ENCODE measurements around the gene CD72.

CD72 gene

DNA sequence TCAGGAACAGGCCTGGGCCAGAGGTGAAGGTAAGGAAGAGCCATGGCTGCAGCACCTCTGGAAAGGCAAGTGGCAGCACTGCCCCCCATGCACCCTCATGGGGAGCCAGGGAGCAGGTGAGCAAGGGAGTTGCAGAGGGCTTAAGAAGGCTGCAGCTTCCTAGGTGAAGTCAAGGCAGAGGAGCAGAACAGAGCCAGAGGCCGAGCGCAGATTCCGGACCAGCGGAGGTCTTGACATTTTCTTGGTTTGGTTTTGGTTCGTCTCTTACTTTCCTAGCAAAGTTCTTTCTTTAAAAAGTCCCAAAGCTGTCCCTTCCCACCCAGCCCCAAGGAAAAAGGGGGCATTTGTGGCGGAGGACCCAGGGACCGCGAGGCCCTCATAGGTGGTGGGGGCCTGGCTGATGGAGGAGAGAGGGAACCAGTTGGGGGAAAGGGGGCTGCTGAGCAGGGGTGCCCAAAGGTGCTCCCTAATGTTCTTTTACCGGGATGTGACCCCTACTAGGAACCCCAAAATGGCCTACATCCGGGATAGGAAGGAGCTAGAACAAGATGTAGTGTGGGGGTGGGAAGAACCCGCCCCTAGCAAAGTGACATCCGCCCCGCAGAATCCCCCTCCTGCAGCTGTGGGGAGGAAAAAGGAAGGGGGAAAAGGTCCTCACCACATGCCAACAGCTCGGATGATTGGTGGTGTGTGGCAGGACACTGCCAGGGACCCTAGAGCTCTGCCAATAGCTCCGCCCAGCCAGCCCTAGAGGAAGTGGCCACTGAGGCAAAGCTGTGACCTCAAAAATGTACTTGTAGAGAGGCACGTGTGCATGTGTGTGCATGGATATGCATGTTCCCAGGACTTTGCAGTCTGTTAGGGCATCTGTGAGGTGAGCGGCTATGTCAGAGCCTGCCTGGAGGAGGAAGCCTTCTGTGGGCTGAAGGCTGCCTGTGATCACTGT, 914 bp upstream of the CD72 start:
- TF ChIP-seq TAF1 (IDR thresholded peaks at IDR 0.05; ENCODE audit: low read depth) = no peak
- TF ChIP-seq CREB1 (IDR thresholded peaks at IDR 0.05; ENCODE audit: low read depth) = no peak
- TF ChIP-seq CEBPB (IDR thresholded peaks at IDR 0.05) = no peak
- no peak for TF ChIP-seq TCF12 (IDR thresholded peaks at IDR 0.05; ENCODE audit: low read depth)
- TF ChIP-seq FOXM1 (IDR thresholded peaks at IDR 0.05; ENCODE audit: borderline replicate concordance, low read depth) = no peak
- no peak for TF ChIP-seq TEAD4 (IDR thresholded peaks at IDR 0.05)
- TF ChIP-seq, protein P1, sequence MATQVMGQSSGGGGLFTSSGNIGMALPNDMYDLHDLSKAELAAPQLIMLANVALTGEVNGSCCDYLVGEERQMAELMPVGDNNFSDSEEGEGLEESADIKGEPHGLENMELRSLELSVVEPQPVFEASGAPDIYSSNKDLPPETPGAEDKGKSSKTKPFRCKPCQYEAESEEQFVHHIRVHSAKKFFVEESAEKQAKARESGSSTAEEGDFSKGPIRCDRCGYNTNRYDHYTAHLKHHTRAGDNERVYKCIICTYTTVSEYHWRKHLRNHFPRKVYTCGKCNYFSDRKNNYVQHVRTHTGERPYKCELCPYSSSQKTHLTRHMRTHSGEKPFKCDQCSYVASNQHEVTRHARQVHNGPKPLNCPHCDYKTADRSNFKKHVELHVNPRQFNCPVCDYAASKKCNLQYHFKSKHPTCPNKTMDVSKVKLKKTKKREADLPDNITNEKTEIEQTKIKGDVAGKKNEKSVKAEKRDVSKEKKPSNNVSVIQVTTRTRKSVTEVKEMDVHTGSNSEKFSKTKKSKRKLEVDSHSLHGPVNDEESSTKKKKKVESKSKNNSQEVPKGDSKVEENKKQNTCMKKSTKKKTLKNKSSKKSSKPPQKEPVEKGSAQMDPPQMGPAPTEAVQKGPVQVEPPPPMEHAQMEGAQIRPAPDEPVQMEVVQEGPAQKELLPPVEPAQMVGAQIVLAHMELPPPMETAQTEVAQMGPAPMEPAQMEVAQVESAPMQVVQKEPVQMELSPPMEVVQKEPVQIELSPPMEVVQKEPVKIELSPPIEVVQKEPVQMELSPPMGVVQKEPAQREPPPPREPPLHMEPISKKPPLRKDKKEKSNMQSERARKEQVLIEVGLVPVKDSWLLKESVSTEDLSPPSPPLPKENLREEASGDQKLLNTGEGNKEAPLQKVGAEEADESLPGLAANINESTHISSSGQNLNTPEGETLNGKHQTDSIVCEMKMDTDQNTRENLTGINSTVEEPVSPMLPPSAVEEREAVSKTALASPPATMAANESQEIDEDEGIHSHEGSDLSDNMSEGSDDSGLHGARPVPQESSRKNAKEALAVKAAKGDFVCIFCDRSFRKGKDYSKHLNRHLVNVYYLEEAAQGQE (IDR thresholded peaks at IDR 0.05; ENCODE audit: low read depth) = no peak
- TF ChIP-seq, protein P2, sequence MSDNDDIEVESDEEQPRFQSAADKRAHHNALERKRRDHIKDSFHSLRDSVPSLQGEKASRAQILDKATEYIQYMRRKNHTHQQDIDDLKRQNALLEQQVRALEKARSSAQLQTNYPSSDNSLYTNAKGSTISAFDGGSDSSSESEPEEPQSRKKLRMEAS (IDR thresholded peaks at IDR 0.05) = no peak
- no peak for TF ChIP-seq ZBTB7A (IDR thresholded peaks at IDR 0.05; ENCODE audit: low read depth)
- TF ChIP-seq EP300 (IDR thresholded peaks at IDR 0.05; ENCODE audit: borderline replicate concordance) = no peak
- no peak for TF ChIP-seq RAD21 (IDR thresholded peaks at IDR 0.05; ENCODE audit: low read depth)
- TF ChIP-seq YY1 (IDR thresholded peaks at IDR 0.05; ENCODE audit: low read depth) = no peak
- TF ChIP-seq, protein P3, sequence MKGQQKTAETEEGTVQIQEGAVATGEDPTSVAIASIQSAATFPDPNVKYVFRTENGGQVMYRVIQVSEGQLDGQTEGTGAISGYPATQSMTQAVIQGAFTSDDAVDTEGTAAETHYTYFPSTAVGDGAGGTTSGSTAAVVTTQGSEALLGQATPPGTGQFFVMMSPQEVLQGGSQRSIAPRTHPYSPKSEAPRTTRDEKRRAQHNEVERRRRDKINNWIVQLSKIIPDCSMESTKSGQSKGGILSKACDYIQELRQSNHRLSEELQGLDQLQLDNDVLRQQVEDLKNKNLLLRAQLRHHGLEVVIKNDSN (IDR thresholded peaks at IDR 0.05) = no peak
- TF ChIP-seq NFIC (IDR thresholded peaks at IDR 0.05) = no peak
- TF ChIP-seq EGR1 (IDR thresholded peaks at IDR 0.05) = no peak

DNA sequence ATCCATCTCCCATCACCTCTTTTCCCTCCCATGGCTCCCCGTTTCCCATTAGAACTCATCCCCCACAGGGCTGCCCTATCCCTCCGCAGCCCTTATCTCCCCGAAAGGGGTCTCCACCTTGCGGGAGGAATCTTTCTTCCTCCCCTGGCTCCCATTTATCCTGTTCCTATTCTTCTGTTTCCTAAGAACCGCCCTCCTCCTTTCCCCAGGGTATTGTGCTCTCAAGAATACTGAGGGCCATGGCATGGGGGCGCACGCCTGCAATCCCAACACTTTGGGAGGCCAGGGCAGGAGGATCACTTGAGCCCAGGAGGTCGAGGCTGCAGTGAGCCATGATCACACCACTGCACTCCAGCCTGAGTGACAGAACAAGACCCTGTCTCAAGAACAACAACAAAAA, 665 bp downstream of the CD72 start:
- TF ChIP-seq TCF12 (IDR thresholded peaks at IDR 0.05; ENCODE audit: low read depth) (no peak), FOXM1 (IDR thresholded peaks at IDR 0.05; ENCODE audit: borderline replicate concordance, low read depth) (no peak), RAD21 (IDR thresholded peaks at IDR 0.05; ENCODE audit: low read depth) (no peak)
- TF ChIP-seq, protein P1 (IDR thresholded peaks at IDR 0.05; ENCODE audit: low read depth) = no peak
- TF ChIP-seq, protein P2 (IDR thresholded peaks at IDR 0.05) = no peak

DNA sequence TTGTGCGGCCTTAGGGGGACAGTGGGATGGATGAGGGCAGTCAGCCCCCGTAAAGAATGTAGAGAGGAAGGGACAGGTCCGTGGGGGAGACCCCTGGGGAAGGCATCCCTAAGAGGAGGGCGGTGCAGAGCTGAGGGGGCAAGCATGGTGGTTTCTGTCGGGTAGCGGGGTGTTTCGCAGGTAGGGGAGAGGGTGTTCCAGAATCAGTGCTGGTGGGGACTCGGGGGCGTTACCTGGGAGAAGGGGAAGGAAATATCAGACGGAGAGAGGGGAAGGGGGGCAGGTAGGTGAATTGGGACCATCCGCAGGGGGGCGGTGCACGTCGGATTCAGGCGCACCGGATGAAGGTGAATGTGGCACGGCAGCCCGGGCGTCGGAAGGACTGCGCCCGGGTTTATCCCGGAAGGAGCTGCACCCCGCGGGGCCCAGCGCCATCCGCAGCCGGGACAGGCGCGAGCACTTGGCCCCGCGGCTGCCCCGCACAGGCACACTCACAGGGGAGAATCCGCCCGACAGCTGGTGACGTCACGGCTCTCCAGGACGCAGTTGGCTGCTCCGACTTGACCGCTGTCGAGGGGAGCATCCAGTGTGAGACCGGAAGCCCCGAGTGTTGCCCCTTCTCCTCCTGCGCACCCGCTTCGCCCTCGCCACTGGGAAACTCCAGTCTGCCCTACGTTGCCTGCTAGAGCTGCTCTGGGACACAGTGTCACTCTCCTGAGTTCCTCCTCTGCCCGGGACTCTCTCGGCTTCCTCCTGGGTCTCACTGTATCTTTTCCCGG, 1.3 kb downstream of the CD72 start:
- TF ChIP-seq CREB1 (IDR thresholded peaks at IDR 0.05; ENCODE audit: low read depth) (no peak), TEAD4 (IDR thresholded peaks at IDR 0.05) (no peak), RAD21 (IDR thresholded peaks at IDR 0.05; ENCODE audit: low read depth) (no peak), YY1 (IDR thresholded peaks at IDR 0.05; ENCODE audit: low read depth) (no peak), ZBTB7A (IDR thresholded peaks at IDR 0.05; ENCODE audit: low read depth) (no peak), NFIC (IDR thresholded peaks at IDR 0.05) (no peak), TCF12 (IDR thresholded peaks at IDR 0.05; ENCODE audit: low read depth) (no peak), EGR1 (IDR thresholded peaks at IDR 0.05) (no peak), TAF1 (IDR thresholded peaks at IDR 0.05; ENCODE audit: low read depth) (no peak), CEBPB (IDR thresholded peaks at IDR 0.05) (no peak), FOXM1 (IDR thresholded peaks at IDR 0.05; ENCODE audit: borderline replicate concordance, low read depth) (no peak), EP300 (IDR thresholded peaks at IDR 0.05; ENCODE audit: borderline replicate concordance) (no peak)
- TF ChIP-seq, protein P3 (IDR thresholded peaks at IDR 0.05) = no peak
- TF ChIP-seq, protein P2 (IDR thresholded peaks at IDR 0.05) = no peak
- TF ChIP-seq, protein P1 (IDR thresholded peaks at IDR 0.05; ENCODE audit: low read depth) = no peak
